GM18909 (cell line): ENCODE results near the gene MB.
"Not testable (repeated sequence)": the region's sequence is repeated elsewhere in the genome, so short reads cannot be mapped to it uniquely, and the experiment has no call there.

Source experiments
- ATAC-seq: cut with Tn5 transposase; IDR thresholded peaks from one replicate; pipeline ENCODE4 v1.9.1; 2021; ENCODE audit warnings: mild to moderate bottlenecking; ENCODE audit not compliant: unreplicated experiment, poor library complexity

Gene MB

GRCh38 chr22:35617137-35617755 is at the start of gene MB:
TSS of gene MB (minus strand) at chr22:35617329. CDS start at chr22:35617257, 72 bp downstream.
- ATAC-seq: no peak

DNA sequence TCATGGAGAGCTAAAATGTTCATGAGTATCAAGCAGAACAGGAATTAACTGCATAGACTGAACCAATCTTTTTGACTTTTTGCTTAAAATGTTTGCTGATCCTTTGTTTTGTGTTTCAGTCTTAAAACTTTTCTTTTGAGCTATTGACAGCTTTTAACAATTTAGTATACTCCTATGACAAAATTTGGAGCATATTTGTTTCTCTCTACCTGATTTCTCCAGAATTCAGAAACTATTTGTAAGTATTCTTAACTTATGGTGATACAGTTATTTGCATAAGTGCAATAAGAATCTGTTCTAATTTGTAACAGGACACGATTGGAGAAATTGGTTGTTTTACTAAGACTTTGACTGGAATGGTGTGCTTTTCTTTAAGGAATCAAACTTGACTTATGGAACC is 49.6 kb upstream of the MB start:
- not testable (repeated sequence) for ATAC-seq

GRCh38 chr22:35664955-35665587 is 47.9 kb upstream of the MB start:
- ATAC-seq: no peak

DNA sequence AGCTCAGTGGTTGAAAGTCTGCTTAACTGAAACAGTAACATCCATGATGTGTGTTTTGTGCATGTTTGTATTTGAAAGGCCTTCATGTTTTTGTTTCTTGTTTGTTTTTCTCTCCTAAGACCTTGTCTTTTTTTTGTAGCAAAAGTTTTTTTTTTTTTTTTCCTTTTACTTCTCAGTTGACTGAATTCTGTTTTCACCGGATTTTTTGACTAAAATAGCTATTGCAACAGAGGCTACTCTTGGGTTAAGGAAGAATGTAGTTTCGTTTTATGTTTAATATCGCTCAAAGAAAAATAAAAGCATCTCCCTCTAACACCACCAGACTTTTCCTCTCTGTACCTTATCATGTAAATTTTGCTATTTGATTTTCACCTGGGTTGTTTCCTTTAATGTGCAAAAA is 46.2 kb upstream of the MB start:
- ATAC-seq: no peak

DNA sequence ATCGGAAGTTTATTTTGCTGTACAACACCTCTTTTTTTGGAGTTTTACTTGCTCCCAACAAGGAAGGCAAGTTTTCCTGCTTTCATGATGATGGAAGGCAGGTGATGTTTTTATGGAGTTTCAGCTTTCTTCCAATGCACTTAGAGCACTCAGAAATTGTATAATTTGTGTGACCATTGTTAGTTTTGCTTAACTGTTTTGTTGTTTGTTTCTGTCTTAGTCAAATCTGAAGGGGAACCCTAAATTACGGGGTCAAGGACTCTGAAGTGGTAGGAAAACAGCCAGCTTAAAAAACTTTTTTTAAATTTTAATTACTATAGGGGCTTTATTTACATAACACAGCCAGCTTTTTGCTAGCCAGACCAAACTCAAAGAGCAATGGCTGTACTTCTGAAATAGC is 45.8 kb upstream of the MB start:
- ATAC-seq: no peak

GRCh38 chr22:35661464-35661863 is 44.3 kb upstream of the MB start:
- no peak for ATAC-seq

- no peak for ATAC-seq
These were observed 43.4 kb upstream of the MB start for GRCh38 chr22:35660291-35661127.

GRCh38 chr22:35657571-35658312 is 40.6 kb upstream of the MB start:
- ATAC-seq: no peak

- no peak for ATAC-seq
These were observed 39.2 kb upstream of the MB start for GRCh38 chr22:35656284-35656752.

DNA sequence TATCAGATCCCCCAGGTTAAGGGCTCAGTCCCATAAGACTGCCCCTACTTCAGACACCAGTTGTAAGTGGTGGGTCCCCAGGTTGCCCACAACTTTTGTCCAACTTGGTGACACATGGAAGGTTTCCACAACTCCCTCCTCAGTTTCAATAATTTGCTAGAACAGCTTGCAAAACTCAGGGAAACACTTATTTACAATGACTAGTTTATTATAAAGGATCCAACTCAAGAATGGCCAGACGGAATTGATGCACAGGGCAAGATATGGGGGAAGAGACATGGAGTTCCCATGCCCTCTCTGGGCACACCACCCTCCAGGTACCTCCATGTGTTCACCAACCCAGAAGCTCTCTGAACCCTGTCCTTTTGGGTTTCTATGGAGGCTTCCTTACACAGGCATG is 36.7 kb upstream of the MB start:
- no peak for ATAC-seq

- no peak for ATAC-seq
These were observed 34.0 kb upstream of the MB start for GRCh38 chr22:35651085-35651484.

- no peak for ATAC-seq
These were observed 32.6 kb upstream of the MB start for GRCh38 chr22:35649636-35650250.

DNA sequence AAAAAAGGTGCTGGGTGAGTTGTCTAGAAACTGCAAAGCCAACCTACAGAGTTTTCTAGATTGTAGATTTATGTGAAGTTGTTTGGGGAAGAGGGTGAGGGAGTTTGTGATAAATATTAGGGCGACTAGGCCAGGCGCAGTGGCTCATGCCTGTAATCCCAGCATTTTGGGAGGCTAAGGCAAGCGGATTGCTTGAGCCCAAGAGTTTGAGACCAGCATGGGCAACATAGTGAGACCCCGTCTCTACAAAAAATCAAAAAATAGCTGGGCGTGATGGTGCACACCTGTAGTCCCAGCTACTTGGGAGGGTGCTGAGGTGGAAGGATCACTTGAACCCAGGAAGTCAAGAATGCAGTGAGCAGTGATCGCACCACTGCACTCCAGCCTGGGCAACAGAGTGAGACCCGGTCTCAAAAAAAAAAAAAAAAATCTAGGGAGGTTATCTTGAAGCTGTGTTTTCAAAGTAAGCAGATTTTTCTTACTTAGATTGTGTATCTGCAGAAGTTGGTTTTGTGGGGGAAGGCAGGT is 32.0 kb upstream of the MB start:
- ATAC-seq: no peak

- ATAC-seq: peak; percentile 61
These were observed 31.2 kb upstream of the MB start, which contains the start of gene APOL6 for GRCh38 chr22:35648066-35649025. TSS of gene APOL6 (plus strand) at chr22:35648446. CDS start at chr22:35656426, 7,980 bp downstream.

DNA sequence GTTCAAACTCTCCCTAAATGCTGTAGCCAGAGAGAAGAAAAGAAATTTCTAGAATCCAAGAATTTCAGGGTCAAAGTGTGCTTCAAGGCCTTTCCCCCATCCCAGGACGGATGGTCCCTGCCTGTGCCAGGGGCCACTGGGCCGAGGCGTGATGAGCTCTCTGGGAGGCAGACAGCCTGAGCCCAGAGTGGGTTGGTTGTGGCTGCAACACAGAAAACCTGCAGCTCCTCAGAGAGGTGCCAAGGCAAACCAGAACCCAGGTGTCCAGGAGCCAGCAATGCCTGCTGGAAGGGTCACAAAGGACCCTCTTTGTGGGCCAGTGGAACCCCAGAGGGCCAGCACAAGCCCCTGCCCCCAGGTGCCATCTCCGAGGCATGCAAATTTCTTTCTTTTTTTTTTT is 28.5 kb upstream of the MB start:
- ATAC-seq: no peak

DNA sequence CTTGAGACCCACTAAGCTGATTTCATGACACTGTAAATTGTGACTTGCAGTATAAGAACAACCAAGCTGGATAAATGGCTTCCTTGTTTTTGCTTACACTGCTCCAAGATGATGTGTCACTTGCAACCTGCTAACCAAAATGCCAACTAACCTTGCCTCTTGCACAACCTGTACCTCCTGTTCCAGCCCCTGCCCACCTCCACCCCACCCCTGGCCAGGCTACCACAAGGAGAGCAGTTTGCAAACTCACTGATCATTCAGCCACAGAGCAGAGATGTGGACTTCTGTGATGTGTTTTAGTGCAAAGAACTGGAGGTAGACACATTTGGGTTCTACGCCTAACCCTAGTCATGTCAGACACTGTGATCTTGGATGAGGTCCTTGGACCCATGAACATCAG is 26.9 kb upstream of the MB start:
- ATAC-seq: no peak

DNA sequence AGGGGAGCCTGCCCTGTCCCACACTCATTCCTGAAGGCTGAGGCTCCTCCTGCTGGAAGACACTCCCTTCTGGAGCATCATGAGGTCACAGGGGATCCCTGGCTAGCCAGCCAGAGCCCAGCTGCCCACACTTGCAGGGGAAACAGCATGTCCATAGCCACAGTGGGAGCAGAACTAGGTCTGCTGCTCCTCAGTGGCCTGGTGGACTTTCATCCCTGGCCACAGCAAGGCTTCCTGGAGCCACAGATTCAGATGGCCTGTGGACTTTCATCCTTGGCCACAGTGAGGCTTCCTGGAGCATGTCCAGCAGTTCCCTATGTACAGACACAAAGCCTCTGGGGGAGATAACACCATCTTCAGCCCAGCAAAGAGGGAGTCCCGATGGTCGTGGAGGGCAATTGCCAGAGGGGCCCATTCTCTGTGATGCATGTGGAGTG is 25.2 kb upstream of the MB start:
- ATAC-seq: no peak

GRCh38 chr22:35641494-35642120 is 24.5 kb upstream of the MB start:
- ATAC-seq: no peak
